ENCODE measurements around the gene IDH1.

IDH1 gene

GRCh38 chr2:208210688-208211451, 44.0 kb downstream of the IDH1 start:
- TF ChIP-seq POLR2A (IDR thresholded peaks at IDR 0.05; ENCODE audit: low read depth, low read length) = no peak
- no peak for FAIRE-seq
- DNase-seq (ENCODE audit: insufficient read length, low spot score) = no peak

GRCh38 chr2:208208335-208209085, 46.4 kb downstream of the IDH1 start:
- no peak for DNase-seq (ENCODE audit: insufficient read length, low spot score)
- TF ChIP-seq POLR2A (IDR thresholded peaks at IDR 0.05; ENCODE audit: low read depth, low read length) = no peak
- no peak for FAIRE-seq

- DNase-seq (ENCODE audit: insufficient read length, low spot score) = no peak
- no peak for TF ChIP-seq POLR2A (IDR thresholded peaks at IDR 0.05; ENCODE audit: low read depth, low read length)
- no peak for FAIRE-seq
Measured at GRCh38 chr2:208207769-208208168, 47.1 kb downstream of the IDH1 start.

GRCh38 chr2:208204166-208204565, 50.7 kb downstream of the IDH1 start:
- DNase-seq (ENCODE audit: insufficient read length, low spot score) = no peak
- no peak for FAIRE-seq

GRCh38 chr2:208195531-208195930, 59.3 kb downstream of the IDH1 start:
- no peak for TF ChIP-seq POLR2A (IDR thresholded peaks at IDR 0.05; ENCODE audit: low read depth, low read length)
- FAIRE-seq = no peak
- DNase-seq (ENCODE audit: insufficient read length, low spot score) = no peak

More at GRCh38 chr2:208204166-208204565, 50.7 kb downstream of the IDH1 start:
- no peak for TF ChIP-seq POLR2A (IDR thresholded peaks at IDR 0.05; ENCODE audit: low read depth, low read length)

GRCh38 chr2:208192611-208193236, 62.1 kb downstream of the IDH1 start:
- TF ChIP-seq POLR2A (IDR thresholded peaks at IDR 0.05; ENCODE audit: low read depth, low read length) = no peak
- DNase-seq (ENCODE audit: insufficient read length, low spot score) (no peak), FAIRE-seq (no peak)

GRCh38 chr2:208189810-208190503, 64.9 kb downstream of the IDH1 start, which contains the start of gene C2orf80:
TSS of gene C2orf80 (minus strand) at chr2:208190030. CDS start at chr2:208186986, 3,044 bp downstream.
- no peak for TF ChIP-seq POLR2A (IDR thresholded peaks at IDR 0.05; ENCODE audit: low read depth, low read length)
- no peak for FAIRE-seq
- no peak for DNase-seq (ENCODE audit: insufficient read length, low spot score)

- TF ChIP-seq POLR2A (IDR thresholded peaks at IDR 0.05; ENCODE audit: low read depth, low read length) = no peak
- DNase-seq (ENCODE audit: insufficient read length, low spot score) (no peak), FAIRE-seq (no peak)
Measured at GRCh38 chr2:208189069-208189809, 65.6 kb downstream of the IDH1 start.

- FAIRE-seq (no peak), DNase-seq (ENCODE audit: insufficient read length, low spot score) (no peak)
- TF ChIP-seq POLR2A (IDR thresholded peaks at IDR 0.05; ENCODE audit: low read depth, low read length) = no peak
Measured at GRCh38 chr2:208186893-208187292, 68.0 kb downstream of the IDH1 start.

GRCh38 chr2:208186465-208186864, 68.4 kb downstream of the IDH1 start:
- DNase-seq (ENCODE audit: insufficient read length, low spot score) (no peak), FAIRE-seq (no peak)
- TF ChIP-seq POLR2A (IDR thresholded peaks at IDR 0.05; ENCODE audit: low read depth, low read length) = no peak

Measured in H54 (cell line).